ENCODE measurements around the gene ARHGAP10.

The ARHGAP10 gene

DNA sequence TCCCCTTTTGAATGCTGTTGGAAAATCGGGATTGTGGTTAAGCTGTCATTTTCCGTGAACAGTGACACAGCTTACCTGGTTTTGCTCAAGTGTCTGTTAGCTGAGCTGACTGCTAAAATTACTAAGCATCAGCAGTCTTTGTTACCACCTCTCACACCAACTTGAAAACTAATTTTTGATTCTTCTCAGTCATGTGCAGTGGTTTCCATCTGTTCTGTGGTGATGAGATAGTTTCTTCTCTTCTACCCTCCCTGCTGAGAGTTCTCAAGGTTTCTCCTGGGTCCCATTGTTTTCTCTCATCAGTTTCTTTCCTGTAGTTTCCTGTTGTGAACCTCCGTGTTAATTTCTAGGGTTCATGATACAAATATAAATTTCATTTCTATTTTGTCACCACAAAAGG, 225.6 kb downstream of the ARHGAP10 start:
- no peak for TF ChIP-seq JUND (IDR thresholded peaks at IDR 0.05; ENCODE audit: low read depth)

GRCh38 chr4:147958057-147958456, 226.2 kb downstream of the ARHGAP10 start:
- in situ Hi-C loops (cut with HindIII; ENCODE audit: low pct_unique_long_range_greater_than_20kb, low sequenced_read_pairs): no loop called here
- no peak for DNase-seq (ENCODE audit: low read depth in 1 of 2, low spot score in 1 of 2)
- TF ChIP-seq JUND (IDR thresholded peaks at IDR 0.05; ENCODE audit: low read depth): no peak

More for the DNA sequence above, 225.6 kb downstream of the ARHGAP10 start:
- no peak for DNase-seq (ENCODE audit: low read depth in 1 of 2, low spot score in 1 of 2)
- in situ Hi-C loops (cut with HindIII; ENCODE audit: low pct_unique_long_range_greater_than_20kb, low sequenced_read_pairs): no loop called here

GRCh38 chr4:147958489-147959065, 226.7 kb downstream of the ARHGAP10 start:
- no peak for TF ChIP-seq JUND (IDR thresholded peaks at IDR 0.05; ENCODE audit: low read depth)
- DNase-seq (ENCODE audit: low read depth in 1 of 2, low spot score in 1 of 2): no peak
- in situ Hi-C loops (cut with HindIII; ENCODE audit: low pct_unique_long_range_greater_than_20kb, low sequenced_read_pairs): no loop called here

DNA sequence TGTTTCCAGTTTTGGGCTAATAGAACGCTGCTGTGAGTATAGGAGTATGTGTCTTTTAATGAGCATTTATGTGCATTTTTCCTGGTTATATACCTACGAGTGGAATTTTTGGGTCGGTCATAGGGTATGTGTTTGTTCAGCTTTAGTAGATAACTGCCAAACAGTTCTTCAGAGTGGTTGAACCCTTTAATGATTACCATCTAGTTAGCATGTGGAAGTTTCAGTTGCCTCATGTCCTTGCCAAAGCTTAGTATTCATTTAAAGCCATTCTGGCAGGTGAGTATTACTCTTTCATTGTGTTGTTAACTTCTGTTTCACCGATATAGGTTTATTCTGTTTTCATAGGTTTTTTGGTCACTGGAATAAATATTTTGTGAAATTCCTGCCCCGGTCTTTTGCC, 229.1 kb downstream of the ARHGAP10 start:
- in situ Hi-C loops (cut with HindIII; ENCODE audit: low pct_unique_long_range_greater_than_20kb, low sequenced_read_pairs): no loop called here
- TF ChIP-seq JUND (IDR thresholded peaks at IDR 0.05; ENCODE audit: low read depth): no peak
- DNase-seq (ENCODE audit: low read depth in 1 of 2, low spot score in 1 of 2): no peak

DNA sequence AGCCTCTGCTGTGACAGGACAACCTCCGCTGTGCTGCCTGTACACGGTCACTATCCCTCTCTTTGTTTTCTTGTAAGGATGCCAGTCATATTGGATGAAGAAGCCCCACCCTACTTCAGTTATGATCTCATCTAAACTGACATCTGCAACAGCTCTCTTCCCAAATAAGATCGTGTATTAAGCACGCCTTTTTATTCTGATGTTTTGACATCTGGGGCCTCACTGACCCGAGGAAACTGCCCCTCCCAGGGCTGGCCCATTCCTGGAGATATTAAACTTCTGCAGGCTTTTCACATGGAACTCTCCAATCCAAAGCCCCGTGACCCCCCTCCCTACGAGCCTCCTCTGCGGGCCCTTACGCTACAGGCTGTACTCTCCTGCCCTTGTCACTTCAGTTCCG, 232.0 kb downstream of the ARHGAP10 start:
- no peak for TF ChIP-seq JUND (IDR thresholded peaks at IDR 0.05; ENCODE audit: low read depth)
- in situ Hi-C loops (cut with HindIII; ENCODE audit: low pct_unique_long_range_greater_than_20kb, low sequenced_read_pairs): no loop called here
- no peak for DNase-seq (ENCODE audit: low read depth in 1 of 2, low spot score in 1 of 2)

- in situ Hi-C loops (cut with HindIII; ENCODE audit: low pct_unique_long_range_greater_than_20kb, low sequenced_read_pairs): no loop called here
- DNase-seq (ENCODE audit: low read depth in 1 of 2, low spot score in 1 of 2): no peak
- TF ChIP-seq JUND (IDR thresholded peaks at IDR 0.05; ENCODE audit: low read depth): no peak
These were observed 232.5 kb downstream of the ARHGAP10 start for GRCh38 chr4:147964266-147964880.

GRCh38 chr4:147965056-147965455, 233.2 kb downstream of the ARHGAP10 start:
- in situ Hi-C loops (cut with HindIII; ENCODE audit: low pct_unique_long_range_greater_than_20kb, low sequenced_read_pairs): no loop called here
- DNase-seq (ENCODE audit: low read depth in 1 of 2, low spot score in 1 of 2): peak in 1 of 2 experiments; percentile 15
- TF ChIP-seq JUND (IDR thresholded peaks at IDR 0.05; ENCODE audit: low read depth): no peak

GRCh38 chr4:147965873-147966272, 234.0 kb downstream of the ARHGAP10 start:
- no peak for DNase-seq (ENCODE audit: low read depth in 1 of 2, low spot score in 1 of 2)
- in situ Hi-C loops (cut with HindIII; ENCODE audit: low pct_unique_long_range_greater_than_20kb, low sequenced_read_pairs): no loop called here
- TF ChIP-seq JUND (IDR thresholded peaks at IDR 0.05; ENCODE audit: low read depth): no peak

GRCh38 chr4:147968641-147969040, 236.8 kb downstream of the ARHGAP10 start:
- in situ Hi-C loops (cut with HindIII; ENCODE audit: low pct_unique_long_range_greater_than_20kb, low sequenced_read_pairs): no loop called here
- DNase-seq (ENCODE audit: low read depth in 1 of 2, low spot score in 1 of 2): no peak
- TF ChIP-seq JUND (IDR thresholded peaks at IDR 0.05; ENCODE audit: low read depth): no peak

DNA sequence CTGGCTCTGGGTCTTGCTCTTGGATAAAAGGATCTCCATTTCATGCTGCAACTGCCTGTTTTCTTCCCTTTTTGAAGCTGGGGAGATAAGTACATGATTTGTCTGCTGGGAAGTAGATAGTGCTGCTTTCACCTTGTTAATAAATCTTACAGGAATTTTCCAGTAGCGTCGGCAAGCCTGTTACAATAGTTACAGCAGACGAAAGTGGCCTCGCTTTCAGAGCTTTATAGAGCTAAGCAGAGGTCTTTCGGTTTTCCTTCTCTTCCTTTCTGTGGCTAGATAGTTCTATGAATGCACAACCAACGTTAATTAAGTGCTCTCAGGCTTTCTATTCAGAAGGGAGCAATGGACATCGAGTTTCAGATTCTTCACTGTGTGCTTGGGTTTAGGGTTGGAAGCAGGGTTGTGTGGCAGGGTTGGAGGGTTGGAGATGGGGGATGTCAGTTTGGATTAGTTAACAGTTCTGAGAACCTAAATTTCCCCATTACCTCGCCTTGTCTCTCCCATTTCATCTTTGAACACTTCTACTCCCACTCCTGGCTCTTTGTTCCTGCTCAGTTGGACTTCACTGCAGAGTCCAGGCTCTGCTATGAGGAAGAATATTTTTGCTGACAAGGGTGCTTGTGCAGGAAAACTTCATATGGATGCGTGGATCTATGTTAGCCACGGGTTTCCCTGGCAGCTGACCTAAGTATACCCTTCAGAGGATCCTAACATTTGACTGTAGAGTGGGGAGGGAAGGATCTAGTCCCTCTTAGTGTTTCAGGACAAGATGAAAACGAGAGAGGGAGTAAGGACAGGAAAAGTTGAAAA, 237.9 kb downstream of the ARHGAP10 start:
- DNase-seq (ENCODE audit: low read depth in 1 of 2, low spot score in 1 of 2): no peak
- in situ Hi-C loops (cut with HindIII; ENCODE audit: low pct_unique_long_range_greater_than_20kb, low sequenced_read_pairs): no loop called here
- TF ChIP-seq JUND (IDR thresholded peaks at IDR 0.05; ENCODE audit: low read depth): no peak

- in situ Hi-C loops (cut with HindIII; ENCODE audit: low pct_unique_long_range_greater_than_20kb, low sequenced_read_pairs): no loop called here
- no peak for DNase-seq (ENCODE audit: low read depth in 1 of 2, low spot score in 1 of 2)
- TF ChIP-seq JUND (IDR thresholded peaks at IDR 0.05; ENCODE audit: low read depth): no peak
These were observed 239.2 kb downstream of the ARHGAP10 start for GRCh38 chr4:147971116-147971515.

GRCh38 chr4:147975325-147975724, 243.4 kb downstream of the ARHGAP10 start:
- in situ Hi-C loops (cut with HindIII; ENCODE audit: low pct_unique_long_range_greater_than_20kb, low sequenced_read_pairs): no loop called here
- TF ChIP-seq JUND (IDR thresholded peaks at IDR 0.05; ENCODE audit: low read depth): no peak
- DNase-seq (ENCODE audit: low read depth in 1 of 2, low spot score in 1 of 2): no peak

Data from T47D (cell line).